ENCODE measurements around the gene EIPR1. TPM values are rescaled to one million over a fixed set of nuclear protein-coding genes. Genes with fewer than 3 reads are reported as not detected.

The EIPR1 gene
- total RNA-seq, 4 donors from 2014 or later = 24.9 to 46.2 (median 36.3) TPM

GRCh38 chr2:3409627-3410170, 32.1 kb upstream of the EIPR1 start:
- Histone ChIP-seq H3K27ac (no peak overlapping the region), H3K4me3 (no peak overlapping the region), H3K27me3 (no peaks in the 10 kb centered on the region), H3K4me1 (peaks cover 0 to 19% (median 0%) of the 10 kb centered on the region in 4 donors), H3K9me3 (no peaks in the 10 kb centered on the region), H3K36me3 (peaks cover 0 to 20% (median 0%) of the 10 kb centered on the region in 3 donors)
- 83 to 91% methylated on average over 12 of the region's 12 CpGs for WGBS, 2 donors
- DNase-seq (ENCODE audit: low spot score in 2 of 2) = no peak
- TF ChIP-seq EP300 (IDR thresholded peaks at IDR 0.05) (no peak), CTCF (IDR thresholded peaks at IDR 0.05) (no peak), POLR2A (IDR thresholded peaks at IDR 0.05) (no peak)

GRCh38 chr2:3408781-3409180, 31.2 kb upstream of the EIPR1 start:
- TF ChIP-seq POLR2A (IDR thresholded peaks at IDR 0.05) (no peak), EP300 (IDR thresholded peaks at IDR 0.05) (no peak), CTCF (IDR thresholded peaks at IDR 0.05) (no peak)
- Histone ChIP-seq H3K9me3 (no peaks in the 10 kb centered on the region), H3K4me1 (peaks cover 0 to 25% (median 0%) of the 10 kb centered on the region in 4 donors), H3K27ac (no peak overlapping the region), H3K36me3 (peaks cover 0 to 15% (median 0%) of the 10 kb centered on the region in 3 donors), H3K4me3 (no peak overlapping the region), H3K27me3 (no peaks in the 10 kb centered on the region)
- DNase-seq (ENCODE audit: low spot score in 2 of 2) = no peak
- 90 to 97% methylated on average over 12 to 13 of the region's 13 CpGs for WGBS, 2 donors

- WGBS, 2 donors = 73 to 77% methylated on average over 3 of the region's 3 CpGs
- no peak overlapping the region for H3K27ac ChIP-seq
- no peaks in the 10 kb centered on the region for H3K9me3 ChIP-seq
- no peak overlapping the region for H3K4me3 ChIP-seq
- DNase-seq (ENCODE audit: low spot score in 2 of 2) = no peak
- peaks cover 0 to 37% (median 0%) of the 10 kb centered on the region in 3 donors for H3K36me3 ChIP-seq
- TF ChIP-seq EP300 (IDR thresholded peaks at IDR 0.05) (no peak), CTCF (IDR thresholded peaks at IDR 0.05) (no peak), POLR2A (IDR thresholded peaks at IDR 0.05) (no peak)
- H3K4me1 ChIP-seq = peaks cover 0 to 30% (median 0%) of the 10 kb centered on the region in 4 donors
- H3K27me3 ChIP-seq = no peaks in the 10 kb centered on the region
These were observed 28.9 kb upstream of the EIPR1 start for GRCh38 chr2:3406501-3406900.

DNA sequence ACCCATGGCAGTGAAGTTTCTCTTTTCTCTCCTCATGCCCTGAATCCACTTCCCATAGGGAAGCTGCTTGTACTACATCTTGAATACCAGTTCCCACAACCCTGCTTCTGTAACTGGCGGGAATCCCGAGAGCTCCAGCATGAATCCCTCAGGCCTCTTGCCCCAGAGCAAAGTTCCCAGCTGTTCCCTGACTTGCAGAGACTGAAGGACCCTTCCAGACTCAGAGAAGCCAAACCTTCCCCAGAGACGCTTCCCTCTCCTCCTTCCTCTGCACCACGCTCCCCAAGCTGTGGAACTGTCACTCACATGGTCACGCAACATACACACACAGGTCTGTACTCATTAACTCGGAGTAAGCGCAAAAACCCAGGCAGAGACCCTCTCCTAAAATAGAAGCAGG, 28.3 kb upstream of the EIPR1 start:
- Histone ChIP-seq H3K9me3 (no peaks in the 10 kb centered on the region), H3K4me1 (peaks cover 0 to 30% (median 0%) of the 10 kb centered on the region in 4 donors), H3K27ac (no peak overlapping the region), H3K36me3 (peaks cover 0 to 43% (median 0%) of the 10 kb centered on the region in 3 donors), H3K27me3 (no peaks in the 10 kb centered on the region), H3K4me3 (no peak overlapping the region)
- 75 to 81% methylated on average over 7 of the region's 7 CpGs for WGBS, 2 donors
- TF ChIP-seq POLR2A (IDR thresholded peaks at IDR 0.05) (no peak), CTCF (IDR thresholded peaks at IDR 0.05) (no peak)
- no peak for DNase-seq (ENCODE audit: low spot score in 2 of 2)

- H3K9me3 ChIP-seq = no peaks in the 10 kb centered on the region
- H3K27ac ChIP-seq = no peak overlapping the region
- peaks cover 0 to 49% (median 0%) of the 10 kb centered on the region in 3 donors for H3K36me3 ChIP-seq
- H3K27me3 ChIP-seq = no peaks in the 10 kb centered on the region
- 61 to 67% methylated on average over 6 of the region's 6 CpGs for WGBS, 2 donors
- peaks cover 0 to 32% (median 0%) of the 10 kb centered on the region in 4 donors for H3K4me1 ChIP-seq
- H3K4me3 ChIP-seq = no peak overlapping the region
- DNase-seq (ENCODE audit: low spot score in 2 of 2) = no peak
- TF ChIP-seq POLR2A (IDR thresholded peaks at IDR 0.05) = no peak
- no peak for TF ChIP-seq EP300 (IDR thresholded peaks at IDR 0.05)
- no peak for TF ChIP-seq CTCF (IDR thresholded peaks at IDR 0.05)
These were observed 27.7 kb upstream of the EIPR1 start for GRCh38 chr2:3405307-3405706.
